GM18867 (cell line): ENCODE data around the gene PLCH1.

Experiments used
- ATAC-seq: cut with Tn5 transposase; IDR thresholded peaks from one replicate; pipeline ENCODE4 v1.9.1; 2021; ENCODE audit warnings: mild to moderate bottlenecking, moderate library complexity; ENCODE audit not compliant: unreplicated experiment

PLCH1 gene

DNA sequence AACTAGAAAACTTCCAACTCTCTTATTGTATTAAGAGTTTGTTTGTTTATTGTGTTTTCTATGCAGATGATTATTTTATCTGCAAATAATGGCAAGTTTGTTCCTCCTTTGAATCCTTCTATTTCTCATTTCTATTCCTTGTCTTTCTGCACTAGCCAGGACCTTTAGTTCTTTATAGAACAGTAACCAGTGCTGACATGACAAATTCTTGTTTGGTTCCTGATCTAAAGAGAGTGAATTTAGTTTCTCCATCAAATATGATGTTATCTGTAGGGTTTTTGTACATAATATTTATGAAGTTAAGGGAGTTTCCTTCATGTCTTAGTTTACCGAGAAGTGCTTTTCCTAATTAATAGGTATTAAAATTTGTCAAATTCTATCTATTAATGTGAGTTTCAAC lies 350.6 kb downstream of the PLCH1 start:
- no peak for ATAC-seq

- ATAC-seq, result no peak
Observed at GRCh38 chr3:155393316-155393715, 351.6 kb downstream of the PLCH1 start.

- ATAC-seq, result no peak
Observed at GRCh38 chr3:155392138-155392537, 352.7 kb downstream of the PLCH1 start.

DNA sequence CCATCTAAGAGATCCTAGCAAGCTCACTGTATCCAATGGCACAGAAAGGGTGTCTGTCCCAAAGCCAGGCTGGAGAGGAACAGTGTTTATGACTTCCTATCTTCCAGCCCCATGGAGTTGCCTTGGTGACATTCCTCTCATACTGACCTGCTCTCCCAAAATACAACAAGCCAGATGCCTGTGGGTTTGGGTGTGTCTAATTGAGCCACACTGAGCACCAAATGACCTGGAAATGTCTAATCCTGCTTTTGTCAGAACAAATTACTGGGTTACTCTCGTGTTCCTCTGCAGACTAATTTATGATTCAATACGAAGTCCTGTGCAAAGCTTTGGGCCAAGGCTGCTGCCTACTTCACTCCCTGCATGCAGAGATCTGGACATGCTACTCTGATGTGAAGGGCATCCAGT lies 353.3 kb downstream of the PLCH1 start:
- ATAC-seq, result no peak

GRCh38 chr3:155391104-155391503 lies 353.8 kb downstream of the PLCH1 start:
- ATAC-seq, result no peak

DNA sequence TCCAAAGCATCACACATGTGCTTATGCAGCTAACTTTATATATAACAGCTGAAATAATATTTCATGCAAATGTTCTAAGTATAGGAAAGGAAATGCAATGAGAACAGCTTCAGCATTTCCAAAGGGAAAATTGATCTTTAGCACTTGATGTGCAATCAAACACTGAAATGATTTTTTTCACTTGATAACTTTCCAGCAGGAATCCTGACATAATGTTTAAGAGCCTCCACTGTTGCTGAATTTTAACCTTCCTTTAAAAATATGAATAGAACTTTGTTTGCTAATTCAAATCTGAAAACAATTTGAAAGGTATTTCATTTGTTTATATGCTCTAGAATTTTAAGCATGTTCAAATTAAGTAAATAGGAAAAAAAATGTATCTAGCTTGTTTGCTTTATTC lies 354.5 kb downstream of the PLCH1 start:
- no peak for ATAC-seq

DNA sequence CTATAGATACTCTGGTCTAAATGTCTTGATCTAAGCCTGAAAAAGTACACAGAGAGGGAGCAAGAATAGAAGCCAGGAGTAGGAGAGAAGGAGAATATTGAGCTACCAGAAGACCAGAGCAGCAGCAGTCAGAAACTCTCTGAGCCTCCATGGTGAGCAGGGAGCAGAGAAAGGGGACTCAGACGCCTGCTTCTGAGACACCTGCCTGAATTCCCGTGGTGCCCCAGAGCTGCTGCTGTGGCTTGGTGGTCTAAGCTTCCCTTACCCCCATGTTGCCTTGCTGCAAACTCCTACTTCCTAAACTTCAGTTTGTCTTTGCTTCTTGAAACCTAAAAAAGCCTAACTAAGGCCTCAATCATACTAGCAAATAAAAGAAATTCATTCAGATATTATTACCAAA lies 356.5 kb downstream of the PLCH1 start:
- no peak for ATAC-seq

GRCh38 chr3:155387571-155387970 lies 357.3 kb downstream of the PLCH1 start:
- no peak for ATAC-seq

DNA sequence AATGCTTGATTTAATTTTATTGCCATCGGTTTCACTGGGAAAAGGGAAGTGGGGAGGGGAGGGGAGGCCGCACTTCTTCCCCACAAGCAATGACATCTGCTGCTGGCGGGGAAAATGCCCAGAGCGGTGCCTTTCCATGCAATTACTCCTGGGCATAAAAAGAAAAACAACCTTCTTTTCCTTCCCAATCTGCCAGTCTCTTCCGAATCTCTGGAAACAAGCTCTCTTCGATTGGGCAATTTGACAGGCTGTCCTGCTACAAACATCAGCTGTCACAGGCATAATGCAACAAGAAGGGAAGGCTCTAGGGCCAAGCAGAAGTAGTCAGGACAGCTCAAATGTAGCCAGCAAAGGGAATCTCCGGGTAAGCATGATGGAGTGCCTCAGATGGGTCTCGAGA lies 358.0 kb downstream of the PLCH1 start:
- no peak for ATAC-seq

GRCh38 chr3:155385896-155386625 lies 358.8 kb downstream of the PLCH1 start:
- no peak for ATAC-seq

GRCh38 chr3:155382396-155383042 lies 362.4 kb downstream of the PLCH1 start:
- ATAC-seq, result peak; percentile 67

DNA sequence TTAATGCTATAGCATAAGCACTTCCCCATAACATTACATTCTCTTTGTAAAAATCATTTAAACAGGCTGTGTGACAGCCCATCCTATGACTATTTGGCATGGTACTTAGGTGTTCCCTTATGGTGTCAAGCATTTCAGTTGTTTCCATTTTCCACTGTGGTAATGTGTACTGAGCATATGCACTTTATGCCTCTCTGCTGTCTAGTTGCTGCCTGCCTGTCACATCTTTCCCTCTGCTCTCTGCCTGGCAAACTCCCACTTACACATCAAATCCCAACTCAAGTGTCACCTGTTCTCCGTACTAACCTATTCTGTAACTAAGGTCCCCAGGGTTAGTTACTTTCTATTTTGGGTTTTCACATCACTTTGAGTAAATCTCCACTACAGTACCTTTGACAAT lies 367.0 kb downstream of the PLCH1 start:
- no peak for ATAC-seq

- no peak for ATAC-seq
Observed at GRCh38 chr3:155377071-155377470, 367.8 kb downstream of the PLCH1 start.

GRCh38 chr3:155372281-155372680 lies 372.6 kb downstream of the PLCH1 start:
- no peak for ATAC-seq

DNA sequence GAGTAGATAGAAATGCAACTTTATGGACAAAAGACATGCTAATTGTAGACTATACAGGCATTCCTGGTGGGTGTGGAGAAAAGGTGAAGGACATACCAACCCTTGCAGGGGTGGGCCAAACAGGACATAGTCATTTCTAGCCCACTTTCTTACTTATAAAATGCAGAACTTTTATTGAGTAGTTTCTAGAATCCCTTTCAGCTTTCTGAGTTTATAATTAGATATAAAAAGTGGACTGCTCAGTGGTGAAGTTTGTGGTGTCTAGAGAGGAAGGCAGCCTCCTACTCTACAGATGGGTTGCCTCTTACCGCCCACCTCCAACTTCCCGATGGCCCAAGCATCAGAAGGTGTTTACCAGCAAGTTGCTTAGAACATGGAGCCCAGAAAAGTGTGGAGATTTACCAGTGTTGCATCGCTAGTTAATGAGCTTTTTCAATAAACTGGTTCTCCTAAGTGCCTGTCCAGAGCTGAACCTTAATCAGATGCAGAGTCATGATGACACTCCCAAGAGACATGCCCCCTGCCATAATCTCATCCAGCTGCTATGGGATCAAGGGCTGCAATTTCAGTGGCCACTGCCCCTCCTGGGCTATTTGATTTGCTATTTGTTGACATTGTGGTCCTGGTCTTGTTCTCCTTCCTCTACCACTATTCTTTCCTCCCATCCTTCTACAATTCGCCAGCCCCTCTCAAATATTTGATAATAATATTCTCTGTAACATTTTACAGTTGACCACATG lies 373.9 kb downstream of the PLCH1 start:
- ATAC-seq, result no peak

DNA sequence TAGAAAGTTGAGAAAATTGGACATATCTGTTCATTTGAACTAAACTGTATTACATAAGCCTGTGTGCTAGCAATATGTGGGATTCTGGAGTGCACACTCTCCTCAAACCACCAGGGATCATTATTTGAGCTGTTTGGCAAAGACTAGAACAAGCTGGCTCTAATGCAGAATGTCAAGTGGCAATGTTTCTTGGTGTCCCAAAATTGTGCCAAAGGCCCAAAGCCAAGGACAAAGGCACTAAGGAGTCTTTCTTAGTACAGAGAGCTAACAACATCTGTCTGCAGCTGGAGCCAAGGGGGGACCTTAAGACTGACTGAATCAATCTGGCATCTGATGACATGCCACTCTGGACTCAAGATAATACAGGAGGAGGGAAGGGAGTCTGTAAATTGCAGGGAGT lies 374.7 kb downstream of the PLCH1 start:
- ATAC-seq, result no peak

GRCh38 chr3:155369735-155370134 lies 375.1 kb downstream of the PLCH1 start:
- no peak for ATAC-seq

- ATAC-seq, result no peak
Observed at GRCh38 chr3:155369244-155369643, 375.6 kb downstream of the PLCH1 start.

GRCh38 chr3:155368786-155369185 lies 376.1 kb downstream of the PLCH1 start:
- ATAC-seq, result no peak

DNA sequence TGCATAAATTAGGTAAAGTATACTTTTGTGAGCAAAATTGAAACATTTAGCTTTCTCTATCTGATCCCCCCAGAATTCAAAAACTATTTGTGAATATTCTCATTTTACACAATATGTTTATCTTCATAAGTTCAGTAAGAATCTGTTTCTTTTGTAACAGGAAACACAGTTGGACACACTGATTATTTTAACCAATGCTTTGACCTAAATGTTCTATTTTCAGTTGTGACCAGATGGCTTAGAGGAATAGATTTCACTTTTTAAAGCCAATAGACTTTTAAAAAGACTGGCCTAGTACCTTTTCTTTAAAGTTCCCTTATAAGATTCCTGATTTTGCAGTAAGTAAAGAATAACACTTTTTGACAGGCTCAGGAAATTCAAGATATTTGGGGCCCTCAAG lies 377.4 kb downstream of the PLCH1 start:
- ATAC-seq, result no peak

- no peak for ATAC-seq
Observed at GRCh38 chr3:155365178-155365783, 379.6 kb downstream of the PLCH1 start.

- no peak for ATAC-seq
Observed at GRCh38 chr3:155364492-155364891, 380.4 kb downstream of the PLCH1 start.
